HG03432 (cell line): Measurements from ENCODE around the gene TMEM127.
A peak's percentile ranks its signal among the peaks of the same experiment; 100 is the strongest.
"Not testable (repeated sequence)": the region's sequence is repeated elsewhere in the genome, so short reads cannot be mapped to it uniquely, and the experiment has no call there.

Experiments used
- ATAC-seq: cut with Tn5 transposase; IDR thresholded peaks from one replicate; pipeline ENCODE4 v1.9.1; 2021; ENCODE audit warnings: mild to moderate bottlenecking, moderate library complexity; ENCODE audit not compliant: unreplicated experiment

Gene TMEM127

GRCh38 chr2:96243843-96244242, 22.0 kb downstream of the TMEM127 start:
- no peak for ATAC-seq

GRCh38 chr2:96241900-96242611, 23.7 kb downstream of the TMEM127 start:
- ATAC-seq: peak; percentile 94

GRCh38 chr2:96241227-96241626, 24.6 kb downstream of the TMEM127 start:
- no peak for ATAC-seq

- no peak for ATAC-seq
These were observed 25.3 kb downstream of the TMEM127 start for GRCh38 chr2:96240341-96241038.

- ATAC-seq: no peak
These were observed 26.0 kb downstream of the TMEM127 start for GRCh38 chr2:96239745-96240264.

- no peak for ATAC-seq
These were observed 26.7 kb downstream of the TMEM127 start for GRCh38 chr2:96239091-96239490.

- no peak for ATAC-seq
These were observed 27.5 kb downstream of the TMEM127 start for GRCh38 chr2:96238266-96238665.

GRCh38 chr2:96236882-96237281, 28.9 kb downstream of the TMEM127 start:
- ATAC-seq: no peak

- ATAC-seq: peak; percentile 95
These were observed 31.9 kb downstream of the TMEM127 start for GRCh38 chr2:96233880-96234316.

GRCh38 chr2:96233436-96233835, 32.4 kb downstream of the TMEM127 start:
- no peak for ATAC-seq

GRCh38 chr2:96231316-96231715, 34.5 kb downstream of the TMEM127 start:
- ATAC-seq: no peak

- peak; percentile 86 for ATAC-seq
These were observed 40.7 kb downstream of the TMEM127 start for GRCh38 chr2:96225016-96225533.

GRCh38 chr2:96221106-96221505, 44.7 kb downstream of the TMEM127 start:
- not testable (repeated sequence) for ATAC-seq

- not testable (repeated sequence) for ATAC-seq
These were observed 45.8 kb downstream of the TMEM127 start for GRCh38 chr2:96219959-96220358.

- ATAC-seq: no peak
These were observed 47.2 kb downstream of the TMEM127 start for GRCh38 chr2:96218508-96219131.

- no peak for ATAC-seq
These were observed 51.2 kb downstream of the TMEM127 start for GRCh38 chr2:96214554-96214953.

GRCh38 chr2:96213379-96213778, 52.4 kb downstream of the TMEM127 start:
- no peak for ATAC-seq

GRCh38 chr2:96212339-96212738, 53.5 kb downstream of the TMEM127 start:
- ATAC-seq: no peak

GRCh38 chr2:96209729-96210085, 56.1 kb downstream of the TMEM127 start:
- ATAC-seq: no peak

GRCh38 chr2:96209011-96209728, 56.6 kb downstream of the TMEM127 start:
- ATAC-seq: no peak
